T47D (cell line): ENCODE results near the gene ADAMTSL4.
"Not testable (repeated sequence)": the region's sequence is repeated elsewhere in the genome, so short reads cannot be mapped to it uniquely, and the experiment has no call there.

Source experiments
- DNase-seq, 2 experiments: peaks; one replicate each; pipeline versions ENCODE4 v3.0.0 to v3.0.0-alpha.2; 2011 to 2012; ENCODE audit warnings: low read depth in 1 of 2, low spot score in 1 of 2
- JUND ChIP-seq: IDR thresholded peaks from 2 replicates; pipeline ENCODE4 v1.6.1; 2012; ENCODE audit warnings: low read depth
- in situ Hi-C: cut with HindIII; loops from 2 replicates; pipeline ENCODE4 v1.10.0; 2016; ENCODE audit warnings: low sequenced_read_pairs, low pct_unique_long_range_greater_than_20kb

The ADAMTSL4 gene

GRCh38 chr1:150603711-150604110, 54.5 kb downstream of the ADAMTSL4 start:
- in situ Hi-C loops: no loop called here
- TF ChIP-seq JUND: no peak
- DNase-seq: no peak

DNA sequence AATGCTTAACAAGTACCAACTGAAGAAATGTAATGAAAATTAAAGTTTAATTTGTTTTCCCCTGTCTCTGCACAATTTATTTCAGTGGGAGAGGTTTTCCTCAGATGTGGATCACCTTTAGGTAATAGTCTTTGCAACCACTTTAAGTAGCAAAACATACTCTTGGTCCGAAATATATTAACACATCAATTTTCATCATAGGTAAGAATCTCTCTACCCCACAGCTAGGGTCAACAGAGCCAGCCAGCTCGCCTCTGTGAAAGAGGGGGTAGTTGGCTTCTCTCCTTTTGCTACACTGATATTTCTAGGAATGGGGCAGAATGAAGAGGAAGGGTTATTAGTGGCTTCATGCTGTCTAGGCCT, 55.0 kb downstream of the ADAMTSL4 start:
- in situ Hi-C loops: no loop called here
- no peak for TF ChIP-seq JUND
- no peak for DNase-seq

GRCh38 chr1:150605451-150605731, 56.2 kb downstream of the ADAMTSL4 start:
- in situ Hi-C loops, DNase-seq: not testable (repeated sequence)

- no peak for DNase-seq
- in situ Hi-C loops: no loop called here
- TF ChIP-seq JUND: no peak
Measured at GRCh38 chr1:150606463-150607142, 57.4 kb downstream of the ADAMTSL4 start.

DNA sequence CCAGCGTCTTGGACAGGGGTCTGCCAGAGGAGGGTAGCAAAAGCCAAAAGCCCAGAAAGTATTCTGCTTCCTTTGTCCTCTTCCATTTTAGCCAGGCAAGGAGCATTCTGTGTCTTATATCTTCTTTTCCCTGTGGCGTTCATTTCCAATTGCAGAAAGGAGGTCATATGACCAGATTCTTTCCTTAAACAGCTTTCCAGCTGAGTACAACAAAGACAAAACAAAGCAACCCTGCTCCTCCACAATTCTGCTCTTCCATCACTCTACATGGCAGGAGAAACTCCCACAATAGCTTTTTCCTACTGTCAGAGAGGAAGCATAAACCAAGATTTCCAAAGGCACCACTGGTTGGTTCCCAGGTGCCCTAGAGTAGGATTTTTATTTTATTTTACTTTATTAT, 60.5 kb downstream of the ADAMTSL4 start:
- TF ChIP-seq JUND: no peak
- no peak for DNase-seq
- in situ Hi-C loops: no loop called here
